ENCODE data around the gene CCDC192. TPM values are rescaled to one million over a fixed set of nuclear protein-coding genes. Genes with fewer than 3 reads are reported as not detected.
A peak's percentile ranks its signal among the peaks of the same experiment; 100 is the strongest.

CCDC192 gene, protein sequence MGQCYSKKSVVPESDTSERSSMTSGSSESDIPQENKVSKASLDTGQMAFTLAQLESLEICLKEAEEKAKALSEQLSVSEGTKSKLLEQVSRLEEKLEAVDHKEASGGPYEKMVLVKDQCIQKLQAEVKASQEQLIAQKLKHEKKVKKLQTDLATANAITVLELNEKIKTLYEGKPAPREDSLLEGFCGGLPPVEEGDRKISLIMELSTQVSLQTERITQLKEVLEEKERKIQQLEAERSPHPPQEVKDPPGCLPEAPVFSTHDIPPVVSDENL
- total RNA-seq = 1 to 10 TPM in 1 of 4 donors, under 1 TPM in 1, not detected in 2; 0.35 to 1.3 TPM

DNA sequence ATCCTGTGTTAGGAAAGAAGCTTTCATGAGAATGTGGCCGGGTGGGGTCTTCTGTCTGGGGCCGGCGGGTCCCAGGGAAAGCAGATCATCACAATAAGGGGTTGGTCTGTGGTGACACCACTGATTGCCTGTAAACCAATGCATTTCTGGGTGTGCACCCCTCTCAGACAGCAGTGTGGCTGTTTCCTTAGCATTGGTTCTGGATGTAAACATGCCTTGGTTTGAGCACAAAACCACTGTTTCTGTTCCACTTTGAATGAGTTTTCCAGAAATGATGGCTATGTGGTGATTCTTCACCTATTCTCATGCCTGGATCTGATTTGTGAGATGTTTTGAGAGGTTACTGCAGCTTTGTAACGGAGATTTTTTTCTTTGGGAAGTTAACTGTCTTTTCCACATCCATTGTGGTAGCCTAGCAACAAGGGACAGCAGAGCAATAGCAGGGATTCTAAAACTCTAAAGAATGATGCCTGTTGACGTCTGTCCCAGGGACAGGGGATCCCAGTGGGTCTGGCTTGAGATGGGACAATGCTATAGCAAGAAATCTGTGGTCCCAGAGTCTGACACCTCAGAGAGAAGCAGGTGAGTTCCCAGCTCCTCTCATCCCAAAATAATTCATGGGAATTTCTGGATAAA, at the start of gene CCDC192:
Gene CCDC192, plus strand, starts transcription at position 466 of the 636 bp plus-strand sequence. Its CDS starts 55 bp downstream, at position 521.
- Histone ChIP-seq H3K36me3 (no peaks in the 10 kb centered on the region), H3K4me3 (no peak within 1 kb of the TSS), H3K27me3 (no peaks in the 10 kb centered on the region), H3K27ac (no peak within 1 kb of the TSS), H3K9me3 (no peaks in the 10 kb centered on the region), H3K4me1 (no peaks in the 10 kb centered on the region)
- TF ChIP-seq, protein P1, sequence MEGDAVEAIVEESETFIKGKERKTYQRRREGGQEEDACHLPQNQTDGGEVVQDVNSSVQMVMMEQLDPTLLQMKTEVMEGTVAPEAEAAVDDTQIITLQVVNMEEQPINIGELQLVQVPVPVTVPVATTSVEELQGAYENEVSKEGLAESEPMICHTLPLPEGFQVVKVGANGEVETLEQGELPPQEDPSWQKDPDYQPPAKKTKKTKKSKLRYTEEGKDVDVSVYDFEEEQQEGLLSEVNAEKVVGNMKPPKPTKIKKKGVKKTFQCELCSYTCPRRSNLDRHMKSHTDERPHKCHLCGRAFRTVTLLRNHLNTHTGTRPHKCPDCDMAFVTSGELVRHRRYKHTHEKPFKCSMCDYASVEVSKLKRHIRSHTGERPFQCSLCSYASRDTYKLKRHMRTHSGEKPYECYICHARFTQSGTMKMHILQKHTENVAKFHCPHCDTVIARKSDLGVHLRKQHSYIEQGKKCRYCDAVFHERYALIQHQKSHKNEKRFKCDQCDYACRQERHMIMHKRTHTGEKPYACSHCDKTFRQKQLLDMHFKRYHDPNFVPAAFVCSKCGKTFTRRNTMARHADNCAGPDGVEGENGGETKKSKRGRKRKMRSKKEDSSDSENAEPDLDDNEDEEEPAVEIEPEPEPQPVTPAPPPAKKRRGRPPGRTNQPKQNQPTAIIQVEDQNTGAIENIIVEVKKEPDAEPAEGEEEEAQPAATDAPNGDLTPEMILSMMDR (IDR thresholded peaks at IDR 0.05) = no peak
- TF ChIP-seq POLR2A (IDR thresholded peaks at IDR 0.05) = no peak
- no peak for DNase-seq
- intact Hi-C loops (cut with DNase I; ENCODE audit: low total_unique reads) = no loop called here

DNA sequence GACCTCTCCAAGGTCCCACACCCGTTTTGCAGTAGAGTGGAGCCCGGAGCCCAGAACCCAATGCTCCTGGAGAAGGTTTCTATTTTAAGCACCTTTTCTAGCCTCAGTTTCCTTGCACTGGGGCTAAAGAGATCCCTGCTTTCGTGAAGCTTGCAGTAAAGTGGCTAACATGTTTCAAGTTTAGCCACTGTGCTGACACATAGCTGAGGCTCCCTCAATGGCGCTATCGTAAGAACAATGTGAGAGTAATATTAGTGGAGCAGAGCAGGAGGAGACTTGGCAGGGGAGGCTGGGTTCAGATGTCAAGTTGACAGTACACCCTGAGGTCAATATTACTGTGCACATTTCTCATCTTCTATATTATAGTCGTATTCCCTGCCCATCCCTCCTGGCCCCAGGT, 46.4 kb upstream of the CCDC192 start:
- Histone ChIP-seq H3K27me3 (no peaks in the 10 kb centered on the region), H3K4me1 (no peaks in the 10 kb centered on the region), H3K4me3 (no peak overlapping the region), H3K9me3 (no peaks in the 10 kb centered on the region), H3K36me3 (no peaks in the 10 kb centered on the region), H3K27ac (no peak overlapping the region)
- DNase-seq = no peak
- intact Hi-C loops (cut with DNase I; ENCODE audit: low total_unique reads) = no loop called here
- no peak for TF ChIP-seq POLR2A (IDR thresholded peaks at IDR 0.05)
- TF ChIP-seq, protein P1 (IDR thresholded peaks at IDR 0.05) = no peak

DNA sequence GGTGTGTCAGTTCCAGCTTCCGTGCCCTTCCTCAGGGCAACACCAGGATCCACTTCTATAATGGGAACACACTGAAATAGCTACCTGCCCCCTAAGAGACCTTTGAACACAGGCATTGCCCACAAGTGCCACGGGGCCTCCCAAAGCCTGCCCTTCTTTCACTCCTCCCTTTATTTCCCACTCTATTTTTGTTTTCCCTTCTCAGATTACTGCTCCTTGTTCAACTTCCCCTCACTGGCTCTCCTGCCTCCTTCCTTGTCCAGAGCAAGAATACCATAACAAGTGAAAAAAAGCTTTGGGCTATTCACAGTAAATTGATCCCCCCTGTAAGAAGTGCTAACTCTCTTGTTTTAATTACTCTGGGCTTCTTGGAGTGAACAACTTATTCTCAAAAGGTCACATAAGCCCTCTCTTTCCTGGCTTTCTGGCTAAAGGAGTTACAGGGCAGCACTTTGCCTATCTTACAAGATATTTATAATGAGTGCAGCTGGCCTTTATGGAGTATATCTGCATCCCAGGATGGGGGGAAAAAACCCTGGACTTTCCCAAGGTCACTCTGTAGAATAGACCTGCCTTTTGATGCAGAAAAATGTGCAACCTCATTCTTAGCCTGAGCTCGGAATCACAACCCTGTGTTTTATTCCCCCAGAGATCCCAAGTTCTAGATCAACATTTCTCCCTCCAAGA, 43.0 kb upstream of the CCDC192 start:
- intact Hi-C loops (cut with DNase I; ENCODE audit: low total_unique reads) = no loop called here
- H3K27me3 ChIP-seq = no peaks in the 10 kb centered on the region
- no peak overlapping the region for H3K27ac ChIP-seq
- no peak overlapping the region for H3K4me3 ChIP-seq
- no peak for DNase-seq
- H3K4me1 ChIP-seq = no peaks in the 10 kb centered on the region
- TF ChIP-seq, protein P1 (IDR thresholded peaks at IDR 0.05) = no peak
- no peak for TF ChIP-seq POLR2A (IDR thresholded peaks at IDR 0.05)
- H3K9me3 ChIP-seq = no peaks in the 10 kb centered on the region
- no peaks in the 10 kb centered on the region for H3K36me3 ChIP-seq

DNA sequence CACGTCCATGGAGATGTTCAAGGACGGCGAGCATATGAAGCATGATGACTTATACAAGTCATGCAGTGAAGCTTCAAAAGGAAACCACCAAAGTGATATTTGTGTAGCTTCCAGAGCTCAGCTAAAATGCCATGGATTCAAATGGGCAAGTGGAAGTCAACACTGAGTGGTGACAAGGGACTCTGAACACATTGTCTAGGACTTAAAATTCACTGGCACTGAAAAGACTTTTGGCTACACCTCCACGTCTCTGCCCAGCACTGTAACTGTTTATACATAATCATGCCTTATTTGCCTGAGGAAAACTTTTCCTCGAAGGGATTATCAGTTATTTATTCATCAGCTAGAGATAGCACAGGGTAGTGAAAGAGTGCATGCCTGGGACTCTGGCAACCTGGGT, 39.1 kb upstream of the CCDC192 start:
- no peaks in the 10 kb centered on the region for H3K4me1 ChIP-seq
- H3K27me3 ChIP-seq = no peaks in the 10 kb centered on the region
- intact Hi-C loops (cut with DNase I; ENCODE audit: low total_unique reads) = no loop called here
- no peak overlapping the region for H3K4me3 ChIP-seq
- H3K36me3 ChIP-seq = no peaks in the 10 kb centered on the region
- TF ChIP-seq, protein P1 (IDR thresholded peaks at IDR 0.05) = no peak
- no peak for TF ChIP-seq POLR2A (IDR thresholded peaks at IDR 0.05)
- no peaks in the 10 kb centered on the region for H3K9me3 ChIP-seq
- H3K27ac ChIP-seq = no peak overlapping the region
- DNase-seq = no peak

DNA sequence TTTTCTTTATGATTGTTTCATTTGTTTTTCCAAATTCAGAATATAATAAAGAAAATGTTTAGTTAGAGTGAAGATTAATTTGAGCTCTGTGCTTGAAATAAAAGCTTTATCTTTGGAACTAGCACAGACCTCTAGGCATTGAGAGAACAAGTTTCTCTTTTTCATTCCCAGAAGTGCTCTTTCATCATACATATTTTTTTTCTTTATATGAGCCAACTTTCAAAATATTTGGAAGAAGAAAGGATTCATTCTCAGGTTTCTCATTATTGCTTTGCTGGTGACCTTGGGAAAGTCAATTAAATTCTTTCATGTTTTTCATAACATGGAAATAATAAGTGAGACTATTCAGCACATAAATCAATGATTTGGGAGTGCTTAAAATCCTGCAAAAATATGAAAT, 37.5 kb upstream of the CCDC192 start:
- Histone ChIP-seq H3K4me3 (no peak overlapping the region), H3K9me3 (no peaks in the 10 kb centered on the region), H3K27me3 (no peaks in the 10 kb centered on the region), H3K4me1 (no peaks in the 10 kb centered on the region), H3K27ac (peak overlapping the region in 1 of 2 donors; percentile 64), H3K36me3 (no peaks in the 10 kb centered on the region)
- intact Hi-C loops (cut with DNase I; ENCODE audit: low total_unique reads) = no loop called here
- DNase-seq = no peak
- TF ChIP-seq, protein P1 (IDR thresholded peaks at IDR 0.05) = no peak
- no peak for TF ChIP-seq POLR2A (IDR thresholded peaks at IDR 0.05)
